ENCODE results near the gene TPSB2.
"Not testable (repeated sequence)": the region's sequence is repeated elsewhere in the genome, so short reads cannot be mapped to it uniquely, and the experiment has no call there.

Gene TPSB2

DNA sequence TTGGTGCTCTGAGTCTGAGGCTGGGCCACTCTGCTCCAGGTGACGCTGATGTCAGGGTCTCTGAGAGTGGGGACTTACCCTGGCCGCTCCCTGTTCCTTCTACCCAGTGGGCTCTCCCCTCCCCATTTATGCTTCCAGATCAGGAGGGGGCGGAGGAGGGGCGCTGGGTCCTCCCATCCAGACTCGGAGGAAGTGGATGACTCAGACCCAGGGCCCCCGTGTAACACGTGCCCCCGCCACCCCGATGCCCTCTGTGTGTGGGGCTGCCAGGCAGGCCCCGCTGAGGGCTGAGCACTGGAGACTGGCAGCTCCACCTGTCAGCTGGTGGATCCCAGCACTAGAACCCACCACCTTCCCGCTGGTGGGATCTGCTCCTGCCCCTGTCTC, at the start of gene TPSB2:
TSS of gene TPSB2 (minus strand) at position 101 of the 387 bp plus-strand sequence. CDS start 233 bp downstream, outside the sequence.
- DNase-seq = not testable (repeated sequence)

DNA sequence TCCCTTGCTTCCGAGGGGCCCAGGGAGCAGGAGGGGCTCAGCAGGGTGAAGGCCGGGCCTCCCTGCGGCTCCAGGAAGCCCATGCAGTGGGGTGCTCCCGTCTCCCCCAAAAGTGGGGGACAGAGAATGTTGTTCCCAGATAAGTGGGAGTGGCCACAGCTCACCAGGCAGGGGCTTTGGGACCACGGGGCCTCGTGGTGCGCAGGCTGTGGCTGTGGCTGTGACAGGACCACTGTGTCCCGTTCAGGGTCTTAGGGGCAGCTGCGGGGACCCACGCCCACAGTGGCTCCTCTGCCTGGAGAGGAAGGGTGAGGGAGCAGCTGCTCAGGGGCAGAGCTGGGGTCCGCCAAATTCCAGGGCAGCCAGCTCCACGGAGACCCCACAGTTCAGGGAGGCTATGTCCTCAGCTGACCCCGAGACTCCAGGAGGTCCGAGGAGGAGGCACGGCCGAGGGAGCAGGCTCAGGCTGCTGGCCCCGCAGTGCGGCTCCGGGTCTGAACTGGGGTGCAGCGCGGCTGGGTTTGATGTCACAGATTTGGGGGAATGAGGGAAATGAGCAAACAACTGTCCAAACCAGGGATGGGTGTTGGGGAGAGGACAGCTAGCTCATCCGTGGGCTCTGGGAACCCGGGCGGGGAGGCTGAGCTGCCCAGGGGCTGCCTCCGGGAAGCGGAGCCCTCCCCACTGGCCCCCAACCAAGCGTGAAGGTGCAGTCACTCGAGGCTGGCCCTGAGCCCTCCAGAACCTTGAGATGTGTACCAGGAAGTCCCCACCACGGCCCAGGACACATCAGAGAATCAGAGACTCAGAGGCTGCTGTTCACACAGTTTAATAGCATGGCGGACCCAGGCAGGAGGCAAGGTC, 49.3 kb upstream of the TPSB2 start:
- no peak for DNase-seq

DNA sequence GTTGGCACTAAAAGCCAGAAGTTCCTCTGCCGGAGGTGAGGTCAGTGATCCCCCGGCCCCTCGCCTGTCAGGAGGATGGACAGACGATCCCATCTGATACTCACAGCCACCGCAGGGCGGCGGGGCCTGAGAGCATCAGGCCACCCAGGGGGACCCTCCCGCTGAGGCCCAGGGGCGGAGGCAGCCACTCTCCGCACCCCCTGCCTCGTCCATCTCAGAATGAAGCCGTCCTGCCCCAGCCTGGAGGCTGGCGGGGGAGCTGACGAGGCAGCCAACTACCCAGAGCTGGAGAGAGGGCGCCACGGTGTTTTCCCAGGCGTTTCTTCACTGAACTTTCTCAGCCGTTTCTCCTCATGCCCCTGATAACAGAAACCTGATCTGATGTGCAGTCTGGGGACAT, 48.5 kb upstream of the TPSB2 start:
- no peak for DNase-seq

DNA sequence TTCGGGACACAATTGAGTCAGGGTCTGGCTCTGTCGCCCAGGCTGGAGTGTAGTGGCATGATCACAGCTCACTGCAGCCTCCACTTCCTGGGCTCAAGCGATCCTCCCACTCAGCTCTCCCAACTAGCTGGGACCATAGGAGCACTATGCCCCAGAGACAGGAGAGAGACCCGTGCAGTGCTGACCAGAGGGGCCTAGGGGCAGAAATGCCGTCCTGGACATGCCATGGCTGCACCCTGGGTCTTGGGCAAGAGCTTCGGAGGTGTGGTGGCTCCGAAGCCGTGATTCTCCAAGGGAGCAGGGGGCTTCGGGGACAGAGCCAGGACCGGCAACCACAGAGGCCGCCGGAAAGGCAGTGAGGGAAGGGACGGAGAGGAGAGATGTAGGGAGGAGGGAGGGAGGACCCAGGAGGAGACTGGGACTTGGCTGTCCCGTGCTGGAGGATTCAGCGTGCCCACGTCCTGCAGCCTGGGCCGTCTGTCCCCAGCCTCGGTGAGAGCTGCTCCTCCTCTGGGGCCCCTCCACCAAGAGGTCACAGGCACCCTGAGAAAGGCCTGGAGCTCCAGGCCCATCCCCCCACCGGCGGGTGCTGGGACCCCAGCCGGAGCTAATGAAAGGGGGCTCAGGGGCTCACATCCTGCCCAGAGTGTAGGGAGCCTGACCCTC, 47.8 kb upstream of the TPSB2 start:
- DNase-seq = no peak

DNA sequence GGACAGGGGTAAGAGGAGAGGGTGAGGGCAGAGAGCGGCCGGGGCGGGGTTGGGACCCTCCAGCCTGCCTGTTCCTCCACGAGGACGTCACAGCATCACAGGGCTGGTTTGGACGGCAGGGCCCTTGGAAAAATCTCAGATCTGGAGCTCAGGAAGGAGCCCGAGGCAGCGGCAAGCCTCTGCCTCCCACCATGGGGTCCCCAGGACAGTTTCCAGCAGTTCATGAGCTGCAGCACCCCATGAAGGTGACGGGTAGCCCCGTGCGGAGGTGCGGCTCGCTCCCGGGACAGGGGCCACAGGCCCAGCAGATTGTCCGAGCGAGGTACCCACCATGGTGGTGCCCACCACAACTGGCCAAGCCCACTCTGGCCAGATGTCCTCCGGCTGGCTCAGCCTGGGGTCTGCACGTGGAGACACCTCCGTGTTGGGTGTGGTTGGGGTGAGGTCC, 47.2 kb upstream of the TPSB2 start:
- DNase-seq = no peak

DNA sequence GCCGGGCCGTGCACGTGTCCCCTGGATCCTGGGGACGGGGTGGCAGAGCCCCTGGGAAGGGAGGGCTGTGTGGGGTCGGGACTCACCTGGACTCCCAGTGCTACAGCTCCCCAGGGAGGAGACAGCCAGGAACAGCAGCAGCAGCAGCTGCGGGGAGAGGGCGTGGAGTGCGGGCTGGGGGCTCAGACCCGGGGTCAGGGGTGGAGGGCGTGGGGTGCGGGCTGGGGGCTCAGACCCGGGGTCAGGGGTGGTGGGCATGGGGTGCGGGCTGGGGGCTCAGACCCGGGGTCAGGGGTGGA, 46.5 kb upstream of the TPSB2 start:
- no peak for DNase-seq

DNA sequence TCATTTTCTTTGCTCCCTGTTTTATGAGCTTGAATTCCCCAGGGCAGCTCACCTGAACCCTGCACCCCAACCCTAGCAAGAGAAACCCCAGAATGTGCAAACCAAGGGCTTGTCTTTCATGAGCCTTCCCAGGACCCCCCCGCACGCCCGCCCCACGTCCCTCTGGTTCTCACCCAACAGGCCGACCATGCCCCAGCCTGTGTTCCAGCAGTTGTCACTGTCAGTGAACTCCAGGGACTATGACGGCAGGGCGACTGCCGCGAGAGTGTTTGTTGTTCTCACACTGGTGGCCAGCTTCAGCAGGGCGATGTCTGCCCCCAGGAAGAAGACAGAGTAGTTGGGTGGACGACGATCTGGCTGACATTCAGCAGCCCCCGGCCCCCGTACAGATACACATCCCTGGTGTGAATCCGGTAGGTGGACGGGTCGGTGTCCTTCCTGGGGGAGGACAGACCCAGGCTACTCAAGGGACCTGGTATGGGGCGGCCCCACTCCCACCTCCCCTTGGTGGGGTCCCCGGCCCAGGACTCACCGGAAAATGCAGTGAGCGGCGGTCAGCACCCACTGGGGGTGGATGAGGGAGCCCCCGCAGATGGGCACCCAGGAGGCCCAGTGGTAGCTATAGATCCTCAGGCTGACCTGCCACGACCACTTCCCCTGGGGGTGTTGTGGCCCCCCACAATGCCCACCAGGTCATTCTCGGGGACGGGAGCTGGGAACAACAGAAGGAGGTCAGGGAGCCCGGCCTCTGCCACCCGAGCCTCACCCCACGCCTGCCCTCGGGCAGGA, 46.0 kb upstream of the TPSB2 start:
- DNase-seq = no peak

DNA sequence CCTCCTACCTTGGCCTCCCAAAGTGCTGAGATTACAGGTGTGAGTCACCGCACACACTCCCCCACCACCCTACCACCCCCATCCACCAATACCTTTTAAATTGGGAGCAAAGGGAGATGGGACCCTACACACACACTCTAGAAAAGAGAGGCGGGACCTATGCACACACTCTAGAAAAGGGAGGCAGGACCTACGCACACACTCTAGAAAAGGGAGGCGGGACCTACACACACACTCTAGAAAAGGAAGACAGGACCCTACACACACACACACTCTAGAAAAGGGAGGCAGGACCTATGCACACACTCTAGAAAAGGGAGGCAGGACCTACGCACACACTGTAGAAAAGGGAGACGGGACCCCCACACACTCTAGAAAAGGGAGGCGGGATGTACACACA, 44.8 kb upstream of the TPSB2 start:
- no peak for DNase-seq

DNA sequence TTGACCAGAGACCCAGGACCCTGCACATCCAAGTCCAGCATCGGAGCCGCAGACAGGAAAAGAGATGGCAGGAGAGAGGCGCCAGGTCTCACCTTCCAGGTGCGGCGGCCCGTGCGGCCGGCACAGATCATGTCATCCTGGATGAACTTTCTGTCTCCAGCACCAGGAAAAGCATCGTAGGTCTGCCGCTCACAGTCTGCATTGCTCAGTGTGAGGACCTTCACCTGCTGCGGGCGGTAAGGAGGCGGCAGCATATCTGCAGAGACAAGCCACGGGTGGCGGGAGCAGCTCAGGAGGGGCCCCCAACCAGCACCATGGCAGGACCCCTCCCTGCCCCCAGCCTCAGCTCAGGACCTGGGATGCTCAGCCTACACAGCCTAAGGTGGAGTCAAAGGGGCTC, 43.8 kb upstream of the TPSB2 start:
- no peak for DNase-seq

DNA sequence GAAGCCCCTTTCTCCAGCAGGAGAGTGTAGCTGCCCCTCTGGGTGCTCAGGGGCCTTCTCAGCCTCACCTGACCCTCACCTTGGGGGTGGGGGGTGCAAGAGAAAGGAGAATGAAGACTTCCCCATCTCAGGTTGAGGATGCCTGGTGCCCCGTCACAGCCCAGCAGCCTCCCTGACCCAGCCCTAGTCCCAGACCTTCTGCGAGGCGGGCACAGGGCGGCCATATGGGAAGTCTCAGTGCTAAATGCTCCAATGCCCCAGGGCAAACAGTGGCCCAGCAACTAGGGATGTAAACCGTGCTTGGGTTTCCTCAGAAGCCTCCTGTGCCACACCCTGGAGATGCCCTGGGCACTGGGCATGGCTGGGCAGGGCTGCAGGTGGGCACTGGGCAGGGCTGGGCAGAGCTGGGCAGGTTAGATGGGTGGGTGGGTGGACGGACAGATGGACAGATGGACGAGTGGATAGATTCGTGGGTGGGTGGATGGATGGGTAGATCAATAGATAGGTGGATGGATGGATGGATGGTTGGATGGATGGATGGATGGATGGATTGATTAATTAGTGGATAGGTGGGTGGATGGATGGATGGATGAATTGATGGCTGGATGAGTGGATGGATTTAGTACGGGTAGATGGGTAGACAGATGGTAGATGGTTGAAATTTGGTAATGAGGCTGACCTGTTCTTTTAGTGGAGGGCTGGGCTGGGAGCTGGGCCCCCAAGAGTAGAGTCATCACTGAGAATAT, 42.6 kb upstream of the TPSB2 start:
- no peak for DNase-seq

DNA sequence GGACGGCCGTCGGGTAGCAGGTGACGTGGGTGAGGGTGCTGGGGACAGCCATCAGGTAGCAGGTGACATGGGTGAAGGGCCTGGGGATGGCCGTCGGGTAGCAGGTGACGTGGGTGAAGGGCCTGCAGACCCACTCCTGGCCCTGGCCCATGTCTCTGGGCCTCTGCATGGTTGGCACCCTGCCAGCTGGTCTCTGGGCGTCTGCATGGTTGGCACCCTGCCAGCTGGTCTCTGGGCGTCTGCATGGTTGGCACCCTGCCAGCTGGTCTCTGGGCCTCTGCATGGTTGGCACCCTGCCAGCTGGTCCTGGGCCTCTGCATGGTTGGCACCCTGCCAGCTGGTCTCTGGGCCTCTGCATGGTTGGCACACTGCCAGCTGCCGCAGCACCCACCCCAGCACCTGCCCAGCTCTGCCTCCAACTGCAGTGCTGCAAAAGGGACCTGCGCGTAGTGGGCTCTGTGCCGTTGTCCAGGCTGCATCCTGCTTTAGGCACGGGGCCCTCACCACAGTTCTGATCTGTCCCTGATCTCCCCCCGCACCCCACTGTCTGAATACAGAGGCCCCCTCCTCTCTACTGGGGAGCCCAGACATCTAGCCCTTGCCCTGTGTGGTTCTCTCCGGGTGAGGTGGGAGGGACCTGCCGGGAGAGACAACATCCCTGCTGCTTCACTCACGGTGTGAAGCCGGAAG, 41.9 kb upstream of the TPSB2 start:
- peak; percentile 64 for DNase-seq

DNA sequence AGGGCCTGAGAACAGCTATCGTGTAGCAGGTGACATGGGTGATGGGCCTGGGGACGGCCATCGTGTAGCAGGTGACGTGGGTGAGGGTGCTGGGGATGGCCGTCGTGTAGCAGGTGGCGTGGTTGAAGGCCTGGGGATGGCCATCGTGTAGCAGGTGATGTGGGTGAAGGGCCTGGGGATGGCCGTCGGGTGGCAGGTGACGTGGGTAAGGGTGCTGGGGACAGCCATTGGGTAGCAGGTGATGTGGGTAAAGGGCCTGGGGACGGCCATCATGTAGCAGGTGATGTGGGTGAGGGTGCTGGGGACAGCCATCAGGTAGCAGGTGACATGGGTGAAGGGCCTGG, 41.4 kb upstream of the TPSB2 start:
- DNase-seq = no peak

DNA sequence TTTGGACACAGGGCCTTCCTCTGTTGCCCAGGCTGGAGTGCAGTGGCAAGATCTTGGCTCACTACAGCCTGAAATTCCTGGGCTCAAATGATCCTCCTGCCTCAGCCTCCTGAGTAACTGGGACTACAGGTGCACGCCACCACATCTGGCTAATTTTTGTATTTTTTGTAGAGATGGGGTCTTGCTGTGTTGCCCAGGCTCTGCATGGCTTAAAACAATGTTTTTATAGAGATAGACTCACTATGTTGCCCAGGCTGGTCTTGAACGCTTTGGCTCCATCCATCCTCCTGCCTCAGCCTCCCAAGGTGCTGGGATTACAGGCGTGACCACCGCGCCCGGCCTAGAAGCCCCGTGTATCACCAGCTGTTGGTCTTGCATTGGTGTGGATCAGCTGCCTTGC, 39.4 kb upstream of the TPSB2 start:
- not testable (repeated sequence) for DNase-seq

DNA sequence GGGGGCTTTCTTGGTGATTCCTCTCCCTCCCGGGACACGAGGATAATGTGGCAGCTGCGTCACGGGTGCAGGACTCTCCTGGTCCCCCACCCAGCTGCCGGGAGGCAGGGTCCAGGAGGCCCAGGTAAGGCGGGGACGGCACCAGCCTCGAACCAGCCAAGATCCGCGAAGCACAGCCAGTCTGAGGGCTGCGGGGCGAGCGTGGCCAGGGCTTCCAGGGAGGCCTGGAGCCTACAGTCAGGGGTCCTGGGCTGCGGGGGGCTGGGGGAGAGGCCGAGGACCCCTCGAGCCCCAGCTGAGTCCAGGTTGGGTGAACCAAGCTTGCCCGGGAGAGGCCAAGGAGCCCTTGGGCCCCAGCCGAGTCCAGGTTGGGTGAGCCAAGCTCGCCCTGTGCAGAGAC, 35.8 kb upstream of the TPSB2 start:
- DNase-seq = no peak

DNA sequence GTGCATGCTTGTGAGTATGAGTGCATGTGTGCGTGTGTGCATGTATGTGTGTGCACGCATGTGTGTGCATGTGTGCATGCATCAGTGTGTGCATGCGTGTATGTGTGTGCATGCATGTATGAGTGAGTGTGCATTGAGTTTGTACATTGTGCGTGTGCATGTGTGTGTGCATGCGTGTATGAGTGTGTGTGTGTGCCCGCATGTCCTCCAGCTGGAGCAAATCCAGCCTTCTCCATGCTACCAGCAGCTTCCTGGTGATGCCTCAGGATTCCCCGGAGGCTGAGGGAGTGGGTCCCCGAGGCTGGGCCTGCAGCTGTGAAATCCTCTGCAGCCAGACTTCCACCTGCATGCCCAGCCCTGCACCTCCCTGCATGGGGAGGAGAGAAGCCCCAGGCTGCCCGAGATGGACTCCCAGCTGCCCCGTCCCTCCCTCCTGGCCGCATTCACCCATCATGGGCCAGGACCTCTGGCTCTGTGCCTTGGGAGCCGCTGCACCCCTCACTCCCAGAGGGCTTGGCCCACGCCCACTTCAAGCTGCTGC, 35.2 kb upstream of the TPSB2 start:
- DNase-seq = no peak

DNA sequence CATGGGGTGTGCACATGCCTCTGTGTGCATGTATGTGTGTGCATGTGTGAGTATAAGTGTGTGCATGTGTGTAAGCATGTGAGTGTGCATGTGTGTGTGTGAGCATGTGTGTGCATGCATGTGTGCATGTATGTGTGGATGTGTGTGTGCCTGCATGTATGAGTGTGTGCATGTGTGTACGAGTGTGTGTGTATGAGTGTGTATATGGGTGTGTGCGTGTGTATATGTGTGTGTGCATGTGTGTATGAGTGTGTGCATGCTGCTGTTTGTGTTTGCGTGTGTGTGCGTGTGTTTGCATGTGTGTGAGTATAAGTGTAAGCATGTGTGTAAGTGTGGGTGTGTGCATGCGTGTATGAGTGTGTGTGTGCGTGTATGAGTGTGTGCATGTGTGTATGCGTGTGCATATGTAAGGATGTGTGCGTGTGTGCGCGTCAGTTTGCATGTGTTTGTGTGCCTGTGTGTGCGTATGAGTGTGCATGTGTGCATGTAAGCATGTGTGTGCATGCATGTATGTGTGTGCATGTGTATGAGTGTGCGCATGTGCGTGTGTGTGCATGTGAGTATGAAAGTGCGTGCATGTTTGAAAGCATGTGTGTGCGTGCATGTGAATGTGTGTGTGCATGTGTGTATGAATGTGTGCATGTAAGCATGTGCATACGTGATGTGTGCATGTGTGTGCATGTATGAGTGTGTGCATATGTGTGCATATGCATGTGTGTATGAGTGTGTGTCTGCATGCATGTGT, 34.5 kb upstream of the TPSB2 start:
- DNase-seq = no peak

DNA sequence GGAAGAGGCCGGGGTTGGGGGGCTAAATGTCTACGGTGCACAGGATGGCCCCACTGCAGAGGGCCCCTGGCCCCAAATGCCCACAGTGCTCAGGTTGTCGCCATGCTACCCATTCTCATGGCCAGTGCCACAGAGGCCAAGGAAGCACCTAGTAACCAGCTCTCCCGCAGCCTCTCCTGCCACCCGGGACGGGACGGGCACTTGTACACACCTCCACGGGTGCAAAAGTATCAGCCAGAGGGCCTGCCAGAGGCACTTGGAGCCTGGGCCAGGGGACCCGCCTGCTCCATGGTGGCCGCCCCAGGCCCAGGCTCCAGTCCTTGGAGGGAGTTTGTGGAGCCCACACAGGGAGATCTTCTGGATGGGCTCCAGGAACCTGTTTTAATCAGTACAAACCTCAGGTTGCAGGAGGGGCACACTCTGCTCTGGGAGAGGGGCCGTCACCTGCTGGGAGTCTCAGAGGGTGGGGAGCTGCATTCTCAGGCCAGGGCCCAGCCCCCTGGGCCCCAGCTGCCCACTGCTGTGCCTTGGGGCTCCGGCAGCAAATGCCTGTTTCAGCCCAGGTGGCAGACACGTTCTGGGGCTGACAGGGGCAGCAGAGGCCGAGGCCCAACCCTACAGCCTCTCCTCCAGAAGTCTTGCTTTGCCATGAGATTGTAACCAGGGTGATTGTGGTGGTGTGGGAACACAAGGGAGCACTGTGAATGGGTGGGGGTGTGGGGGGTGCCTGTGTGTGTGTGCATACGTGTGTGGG, 33.8 kb upstream of the TPSB2 start:
- DNase-seq = peak; percentile 41

DNA sequence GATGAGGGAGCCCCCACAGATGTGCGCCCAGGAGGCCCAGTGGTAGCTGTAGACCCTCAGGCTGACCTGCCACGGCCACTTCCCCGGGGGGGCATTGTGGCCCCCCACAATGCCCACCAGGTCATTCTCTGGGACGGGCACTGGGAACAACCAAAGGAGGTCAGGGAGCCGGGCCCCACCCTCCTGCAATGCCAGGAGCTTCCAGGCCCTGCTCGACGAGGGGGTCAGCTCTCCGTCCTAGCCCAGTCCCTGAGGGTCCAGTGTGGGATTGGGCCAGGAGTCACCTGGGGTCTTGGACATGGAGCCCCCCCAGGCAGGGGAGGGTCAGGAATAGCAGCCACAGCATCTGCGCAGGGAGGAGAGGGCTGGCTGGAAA, 32.9 kb upstream of the TPSB2 start:
- DNase-seq = no peak

DNA sequence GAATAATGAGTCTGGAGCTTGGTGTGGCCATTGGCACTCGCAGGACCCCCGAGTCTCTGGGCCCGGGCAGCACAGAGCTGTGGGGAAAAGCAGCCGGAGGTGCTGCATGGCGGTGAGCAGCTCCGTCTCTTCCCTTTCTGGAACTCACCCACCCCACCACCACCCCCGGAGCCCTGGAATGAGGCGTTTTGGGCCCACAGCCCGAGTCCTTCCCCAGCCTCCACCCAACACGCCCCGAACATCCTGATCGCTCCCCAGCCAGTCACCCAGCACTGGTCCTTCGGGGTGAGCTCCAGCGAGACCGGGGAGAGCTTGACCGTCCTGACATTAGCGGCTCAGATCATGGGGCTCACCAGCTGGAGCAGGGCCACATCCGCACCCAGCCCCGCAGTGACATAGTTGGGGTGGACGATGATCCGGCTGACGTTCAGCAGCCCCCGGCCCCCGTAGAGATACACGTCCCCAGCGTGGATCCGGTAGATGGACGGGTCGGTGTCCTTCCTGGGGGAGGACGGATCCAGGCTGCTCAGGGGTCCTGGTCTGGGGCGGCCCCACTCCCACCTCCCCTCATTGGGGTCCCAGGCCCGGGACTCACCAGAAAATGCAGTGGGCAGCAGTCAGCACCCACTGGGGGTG, 32.3 kb upstream of the TPSB2 start:
- DNase-seq = no peak
